ENCODE results near the gene HDAC7.

GRCh38 chr12:47833591-47834012 is 13.9 kb upstream of the HDAC7 start:
- TF ChIP-seq CTCF (IDR thresholded peaks at IDR 0.05) (no peak), POLR2A (IDR thresholded peaks at IDR 0.05) (no peak)
